GM19023 (cell line): ENCODE data around the gene CNNM2.
"Not testable (repeated sequence)": the region's sequence is repeated elsewhere in the genome, so short reads cannot be mapped to it uniquely, and the experiment has no call there.

ENCODE experiments used
- ATAC-seq: cut with Tn5 transposase; IDR thresholded peaks from one replicate; pipeline ENCODE4 v1.9.1; 2021; ENCODE audit warnings: mild to moderate bottlenecking, moderate library complexity; ENCODE audit not compliant: unreplicated experiment

CNNM2 gene

GRCh38 chr10:103021900-103022293, 103.8 kb downstream of the CNNM2 start:
- ATAC-seq = no peak

GRCh38 chr10:103025696-103026095, 107.6 kb downstream of the CNNM2 start:
- no peak for ATAC-seq

GRCh38 chr10:103038570-103038969, 120.5 kb downstream of the CNNM2 start:
- ATAC-seq = no peak

GRCh38 chr10:103040418-103040817, 122.3 kb downstream of the CNNM2 start:
- ATAC-seq = no peak

GRCh38 chr10:103041391-103041790, 123.3 kb downstream of the CNNM2 start:
- no peak for ATAC-seq

- no peak for ATAC-seq
Observed at GRCh38 chr10:103042129-103042528, 124.0 kb downstream of the CNNM2 start.

GRCh38 chr10:103042908-103043307, 124.8 kb downstream of the CNNM2 start:
- ATAC-seq = no peak

GRCh38 chr10:103044942-103045489, 126.9 kb downstream of the CNNM2 start:
- ATAC-seq = no peak

- ATAC-seq = no peak
Observed at GRCh38 chr10:103045961-103046360, 127.9 kb downstream of the CNNM2 start.

GRCh38 chr10:103047381-103047780, 129.3 kb downstream of the CNNM2 start:
- no peak for ATAC-seq

- ATAC-seq = no peak
Observed at GRCh38 chr10:103049237-103049636, 131.1 kb downstream of the CNNM2 start.

GRCh38 chr10:103053659-103054581, 135.8 kb downstream of the CNNM2 start:
- ATAC-seq = peak; percentile 84

- ATAC-seq = no peak
Observed at GRCh38 chr10:103054621-103055020, 136.5 kb downstream of the CNNM2 start.

- no peak for ATAC-seq
Observed at GRCh38 chr10:103055105-103055504, 137.0 kb downstream of the CNNM2 start.

- ATAC-seq = no peak
Observed at GRCh38 chr10:103058034-103058433, 139.9 kb downstream of the CNNM2 start.

- ATAC-seq = no peak
Observed at GRCh38 chr10:103060575-103060974, 142.5 kb downstream of the CNNM2 start.

- ATAC-seq = no peak
Observed at GRCh38 chr10:103062854-103063590, 144.9 kb downstream of the CNNM2 start.

- no peak for ATAC-seq
Observed at GRCh38 chr10:103064956-103065355, 146.9 kb downstream of the CNNM2 start.

GRCh38 chr10:103066141-103067098, 148.3 kb downstream of the CNNM2 start:
- no peak for ATAC-seq

- ATAC-seq = not testable (repeated sequence)
Observed at GRCh38 chr10:103067099-103067477, 149.0 kb downstream of the CNNM2 start.

GRCh38 chr10:103067484-103067883, 149.4 kb downstream of the CNNM2 start:
- no peak for ATAC-seq
